Measurements from ENCODE around the gene ANXA8L1. TPM values are rescaled to one million over a fixed set of nuclear protein-coding genes. Genes with fewer than 3 reads are reported as not detected.
A peak's percentile ranks its signal among the peaks of the same experiment; 100 is the strongest.
"Not testable (repeated sequence)": the region's sequence is repeated elsewhere in the genome, so short reads cannot be mapped to it uniquely, and the experiment has no call there.

The ANXA8L1 gene, protein sequence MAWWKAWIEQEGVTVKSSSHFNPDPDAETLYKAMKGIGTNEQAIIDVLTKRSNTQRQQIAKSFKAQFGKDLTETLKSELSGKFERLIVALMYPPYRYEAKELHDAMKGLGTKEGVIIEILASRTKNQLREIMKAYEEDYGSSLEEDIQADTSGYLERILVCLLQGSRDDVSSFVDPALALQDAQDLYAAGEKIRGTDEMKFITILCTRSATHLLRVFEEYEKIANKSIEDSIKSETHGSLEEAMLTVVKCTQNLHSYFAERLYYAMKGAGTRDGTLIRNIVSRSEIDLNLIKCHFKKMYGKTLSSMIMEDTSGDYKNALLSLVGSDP
- total RNA-seq (ENCODE audit: unreplicated experiment): not detected
- long read RNA-seq: 0 reads

- not testable (repeated sequence) for H3K36me3 Mint-ChIP-seq (ENCODE audit: low read depth, unreplicated experiment); H3K27ac Mint-ChIP-seq (ENCODE audit: unreplicated experiment); H3K9me3 Mint-ChIP-seq (ENCODE audit: unreplicated experiment); DNase-seq (ENCODE audit: low spot score); H3K27me3 Mint-ChIP-seq (ENCODE audit: unreplicated experiment); H3K4me3 Mint-ChIP-seq (ENCODE audit: unreplicated experiment); H3K4me1 Mint-ChIP-seq (ENCODE audit: unreplicated experiment)
These were observed at the start of gene ANXA8L1 for GRCh38 chr10:46375406-46375805. Gene ANXA8L1 (plus strand): TSS chr10:46375776. CDS start chr10:46375852, 76 bp downstream.

- Mint-ChIP-seq H3K4me3 (ENCODE audit: unreplicated experiment) (no peak overlapping the region), H3K27ac (ENCODE audit: unreplicated experiment) (no peak overlapping the region), H3K4me1 (ENCODE audit: unreplicated experiment) (no peaks in the 10 kb centered on the region), H3K27me3 (ENCODE audit: unreplicated experiment) (peaks cover 3% of the 10 kb centered on the region), H3K9me3 (ENCODE audit: unreplicated experiment) (no peaks in the 10 kb centered on the region), H3K36me3 (ENCODE audit: low read depth, unreplicated experiment) (peaks cover 4% of the 10 kb centered on the region)
- DNase-seq (ENCODE audit: low spot score): no peak
- no peak for TF ChIP-seq CTCF (IDR thresholded peaks at IDR 0.05; ENCODE audit: unreplicated experiment)
These were observed 49.5 kb upstream of the ANXA8L1 start for GRCh38 chr10:46326066-46326465.

DNA sequence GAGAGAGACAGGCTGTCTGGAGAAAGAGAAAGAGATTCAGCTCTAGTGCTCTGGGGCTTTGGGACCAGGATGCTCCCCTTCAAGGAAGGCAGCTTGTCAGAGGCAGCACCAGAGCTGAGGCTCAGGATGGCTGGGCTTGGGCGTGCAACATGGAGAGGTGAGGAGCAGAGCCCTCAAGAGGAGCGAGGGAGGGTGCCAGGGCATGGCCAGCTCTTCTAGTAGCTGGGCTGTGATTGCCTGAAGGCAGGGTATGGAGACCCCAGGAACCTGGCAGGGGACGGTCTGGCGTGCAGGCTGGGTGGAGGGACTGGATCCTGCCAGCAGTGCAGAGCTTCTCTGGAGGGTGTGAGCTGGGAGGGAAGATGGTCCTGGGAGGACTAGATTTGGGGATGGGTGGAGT, 48.6 kb upstream of the ANXA8L1 start:
- peaks cover 3% of the 10 kb centered on the region for H3K27me3 Mint-ChIP-seq (ENCODE audit: unreplicated experiment)
- H3K4me3 Mint-ChIP-seq (ENCODE audit: unreplicated experiment): peak overlapping the region; percentile 15
- DNase-seq (ENCODE audit: low spot score): no peak
- TF ChIP-seq CTCF (IDR thresholded peaks at IDR 0.05; ENCODE audit: unreplicated experiment): no peak
- H3K4me1 Mint-ChIP-seq (ENCODE audit: unreplicated experiment): no peaks in the 10 kb centered on the region
- peaks cover 4% of the 10 kb centered on the region for H3K36me3 Mint-ChIP-seq (ENCODE audit: low read depth, unreplicated experiment)
- H3K27ac Mint-ChIP-seq (ENCODE audit: unreplicated experiment): no peak overlapping the region
- no peaks in the 10 kb centered on the region for H3K9me3 Mint-ChIP-seq (ENCODE audit: unreplicated experiment)

DNA sequence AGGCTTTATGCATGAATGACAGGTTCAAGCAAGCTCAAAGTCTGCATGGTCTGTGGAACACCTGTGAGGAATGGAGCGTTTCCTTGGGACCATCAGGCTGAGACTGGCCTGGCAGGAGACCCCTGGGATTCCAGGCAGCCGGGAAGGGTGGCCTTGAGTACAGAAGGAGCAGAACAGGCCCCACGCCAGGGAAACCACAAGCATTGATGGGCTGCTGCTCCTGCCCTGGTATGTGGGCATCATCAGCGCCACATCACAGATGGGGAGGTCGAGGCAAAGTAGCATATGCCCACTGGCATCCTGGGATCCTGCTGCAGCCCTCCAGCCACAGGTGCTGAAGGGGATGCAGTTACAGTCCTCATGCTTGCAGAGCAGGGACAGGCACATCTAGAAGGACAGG, 47.9 kb upstream of the ANXA8L1 start:
- no peaks in the 10 kb centered on the region for H3K4me1 Mint-ChIP-seq (ENCODE audit: unreplicated experiment)
- no peak overlapping the region for H3K4me3 Mint-ChIP-seq (ENCODE audit: unreplicated experiment)
- TF ChIP-seq CTCF (IDR thresholded peaks at IDR 0.05; ENCODE audit: unreplicated experiment): no peak
- peaks cover 4% of the 10 kb centered on the region for H3K36me3 Mint-ChIP-seq (ENCODE audit: low read depth, unreplicated experiment)
- no peaks in the 10 kb centered on the region for H3K9me3 Mint-ChIP-seq (ENCODE audit: unreplicated experiment)
- H3K27ac Mint-ChIP-seq (ENCODE audit: unreplicated experiment): no peak overlapping the region
- H3K27me3 Mint-ChIP-seq (ENCODE audit: unreplicated experiment): peaks cover 3% of the 10 kb centered on the region
- DNase-seq (ENCODE audit: low spot score): no peak

- Mint-ChIP-seq H3K4me1 (ENCODE audit: unreplicated experiment) (no peaks in the 10 kb centered on the region), H3K9me3 (ENCODE audit: unreplicated experiment) (no peaks in the 10 kb centered on the region), H3K4me3 (ENCODE audit: unreplicated experiment) (no peak overlapping the region), H3K27ac (ENCODE audit: unreplicated experiment) (no peak overlapping the region), H3K27me3 (ENCODE audit: unreplicated experiment) (peaks cover 3% of the 10 kb centered on the region), H3K36me3 (ENCODE audit: low read depth, unreplicated experiment) (peaks cover 4% of the 10 kb centered on the region)
- no peak for DNase-seq (ENCODE audit: low spot score)
- no peak for TF ChIP-seq CTCF (IDR thresholded peaks at IDR 0.05; ENCODE audit: unreplicated experiment)
These were observed 46.5 kb upstream of the ANXA8L1 start for GRCh38 chr10:46328853-46329689.

Measured in endothelial cell (in vitro differentiated cells).